ENCODE results near the gene WDSUB1.
A peak's percentile ranks its signal among the peaks of the same experiment; 100 is the strongest.

WDSUB1 gene

GRCh38 chr2:159287733-159288132, 1.2 kb upstream of the WDSUB1 start:
- no peak for DNase-seq
- Histone ChIP-seq H3K27ac (peak overlapping the region; percentile 86 to 87), H3K4me3 (no peak overlapping the region), H3K36me3 (peaks cover 0 to under 1% (median 0%) of the 10 kb centered on the region in 3 donors), H3K4me1 (peaks cover 0 to 27% (median 14%) of the 10 kb centered on the region in 4 donors), H3K9me3 (no peaks in the 10 kb centered on the region), H3K27me3 (no peaks in the 10 kb centered on the region)
- TF ChIP-seq CTCF (IDR thresholded peaks at IDR 0.05): no peak
- intact Hi-C loops (cut with DNase I; ENCODE audit: low total_unique reads): loop anchor here (10.0 kb wide), 1 partner anchor 427 kb away; the partner anchor contains the start of gene MARCHF7

- Histone ChIP-seq H3K27me3 (no peaks in the 10 kb centered on the region), H3K27ac (peak overlapping the region; percentile 86 to 87), H3K4me1 (peaks cover 0 to 27% (median 14%) of the 10 kb centered on the region in 4 donors), H3K4me3 (peak overlapping the region; percentile 78 to 95), H3K36me3 (peaks cover 0 to 6% (median 0%) of the 10 kb centered on the region in 3 donors), H3K9me3 (no peaks in the 10 kb centered on the region)
- DNase-seq: peak; percentile 99
- TF ChIP-seq CTCF (IDR thresholded peaks at IDR 0.05): no peak
- intact Hi-C loops (cut with DNase I; ENCODE audit: low total_unique reads): loop anchor here (10.0 kb wide), 1 partner anchor 428 kb away; the partner anchor contains the start of gene MARCHF7
Measured at GRCh38 chr2:159286709-159287441, 372 bp upstream of the WDSUB1 start.

- H3K4me3 ChIP-seq: peak overlapping the region; percentile 78 to 95
- DNase-seq: no peak
- intact Hi-C loops (cut with DNase I; ENCODE audit: low total_unique reads): loop anchor here (10.0 kb wide), 1 partner anchor 429 kb away; the partner anchor contains the start of gene MARCHF7
Measured at GRCh38 chr2:159285433-159285832, 1.1 kb downstream of the WDSUB1 start.

GRCh38 chr2:159283529-159283928, 3.0 kb downstream of the WDSUB1 start:
- intact Hi-C loops (cut with DNase I; ENCODE audit: low total_unique reads): loop anchor here (10.0 kb wide), 1 partner anchor 431 kb away; the partner anchor contains the start of gene MARCHF7

More at GRCh38 chr2:159285433-159285832, 1.1 kb downstream of the WDSUB1 start:
- Histone ChIP-seq H3K4me1 (peaks cover 0 to 22% (median 9%) of the 10 kb centered on the region in 4 donors), H3K36me3 (peaks cover 7 to 20% (median 9%) of the 10 kb centered on the region in 3 donors), H3K27me3 (no peaks in the 10 kb centered on the region), H3K9me3 (no peaks in the 10 kb centered on the region), H3K27ac (peak overlapping the region; percentile 86 to 87)
- TF ChIP-seq CTCF (IDR thresholded peaks at IDR 0.05): no peak

DNA sequence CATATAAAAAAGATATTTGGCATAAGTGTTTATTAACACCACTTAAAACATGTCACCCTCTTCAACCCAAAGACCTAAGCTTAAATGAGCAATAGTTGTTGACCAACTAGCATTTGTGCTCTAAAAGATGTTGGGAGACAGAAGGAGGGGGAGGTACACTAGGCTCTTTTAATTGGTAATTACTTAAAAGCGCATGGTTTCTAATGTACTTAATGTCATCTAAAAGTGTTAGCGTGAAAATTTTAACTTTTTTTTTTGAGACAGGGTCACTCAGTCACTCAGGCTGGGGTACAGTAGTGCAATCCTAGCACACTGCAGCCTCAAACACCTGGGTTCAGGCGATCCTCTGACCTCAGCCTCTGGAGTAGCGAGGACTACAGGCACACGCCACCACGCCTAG, 5.5 kb downstream of the WDSUB1 start:
- Histone ChIP-seq H3K27ac (no peak overlapping the region), H3K4me1 (peaks cover 0 to 11% (median 6%) of the 10 kb centered on the region in 4 donors), H3K9me3 (no peaks in the 10 kb centered on the region), H3K27me3 (no peaks in the 10 kb centered on the region), H3K4me3 (no peak overlapping the region), H3K36me3 (peaks cover 7 to 29% (median 9%) of the 10 kb centered on the region in 3 donors)
- no peak for DNase-seq
- intact Hi-C loops (cut with DNase I; ENCODE audit: low total_unique reads): loop anchor here (10.0 kb wide), 1 partner anchor 434 kb away; the partner anchor contains the start of gene MARCHF7
- TF ChIP-seq CTCF (IDR thresholded peaks at IDR 0.05): no peak

More at GRCh38 chr2:159283529-159283928, 3.0 kb downstream of the WDSUB1 start:
- no peak overlapping the region for H3K27ac ChIP-seq
- no peaks in the 10 kb centered on the region for H3K9me3 ChIP-seq
- H3K36me3 ChIP-seq: peaks cover 7 to 29% (median 9%) of the 10 kb centered on the region in 3 donors
- TF ChIP-seq CTCF (IDR thresholded peaks at IDR 0.05): no peak
- DNase-seq: no peak
- H3K4me1 ChIP-seq: peaks cover 0 to 20% (median 8%) of the 10 kb centered on the region in 4 donors
- H3K27me3 ChIP-seq: no peaks in the 10 kb centered on the region
- no peak overlapping the region for H3K4me3 ChIP-seq

Data from tibial artery (tissue), 4 donors.